Thyroid gland (tissue), 4 donors: ENCODE data around the gene DNASE2. TPM values are rescaled to one million over a fixed set of nuclear protein-coding genes. Genes with fewer than 3 reads are reported as not detected.
"Not testable (repeated sequence)": the region's sequence is repeated elsewhere in the genome, so short reads cannot be mapped to it uniquely, and the experiment has no call there.

Experiments
- DNase-seq, 2 donors: peaks; one replicate each; pipeline ENCODE4 v3.0.0-alpha.2; 2019
- H3K27ac ChIP-seq, 3 donors: fragments of 200-600 bp; sonication (generic); 1 replicate in 2 of 3; 2 replicates in 1 of 3; pipeline ENCODE4 v1.5.1; 2016 to 2019; ENCODE audit warnings: mild to moderate bottlenecking in 1 of 3, moderate library complexity in 1 of 3
- H3K27me3 ChIP-seq: fragments of 200-600 bp; sonication (generic); one replicate; pipeline ENCODE4 v1.5.1; 2019
- H3K36me3 ChIP-seq, 2 donors: fragments of 200-600 bp; sonication (generic); one replicate each; pipeline ENCODE4 v1.5.1; 2016 to 2019
- H3K4me1 ChIP-seq, 2 donors: fragments of 200-600 bp; sonication (generic); one replicate each; pipeline ENCODE4 v1.5.1; 2017 to 2019
- H3K4me3 ChIP-seq, 3 donors: fragments of 200-600 bp; sonication (generic); replicated peaks in 1 of 3; 1 replicate in 2 of 3; 2 replicates in 1 of 3; pipeline ENCODE4 v1.5.1; 2016; ENCODE audit warnings: mild to moderate bottlenecking in 1 of 3
- H3K9me3 ChIP-seq: fragments of 200-600 bp; sonication (generic); one replicate; pipeline ENCODE4 v1.5.1; 2017
- POLR2A ChIP-seq, 2 donors: fragments of 450-650 bp; IDR thresholded peaks; one replicate each; pipeline ENCODE4 v1.6.1; 2017; ENCODE audit warnings: antibody characterized with exemption in 2 of 2, mild to moderate bottlenecking in 2 of 2, moderate library complexity in 1 of 2
- WGBS, 2 donors: methylation state at CpG; one replicate each; pipeline ENCODE4 v1.1.5; 2017; 5-methylcytosine and 5-hydroxymethylcytosine counted together
- intact Hi-C: fragments of 100-400 bp; cut with DNase I; formaldehyde crosslinking; loops from one replicate; pipeline ENCODE4 v1.15.1; 2023
- total RNA-seq, 4 donors: library from RNA; depleted of rRNA; stranded (reverse); fragments of >200 nt; gene quantifications; one replicate each; pipeline ENCODE4 v1.2.3, GENCODE V29; 2016
- TF ChIP-seq, protein P1 (sequence below), 6 experiments: fragments of 200-600 bp in 3 of 6; fragments of 450-650 bp in 3 of 6; sonication (generic) in 3 of 6; IDR thresholded peaks; one replicate each; pipeline ENCODE4 v1.5.1; 2016 to 2019; ENCODE audit warnings: antibody characterized with exemption in 6 of 6, mild to moderate bottlenecking in 2 of 6, inconsistent platforms in 1 of 6, moderate library complexity in 1 of 6

DNASE2 gene
- total RNA-seq, 4 donors from 2014 or later = 35.4 to 67.3 (median 59.1) TPM

DNA sequence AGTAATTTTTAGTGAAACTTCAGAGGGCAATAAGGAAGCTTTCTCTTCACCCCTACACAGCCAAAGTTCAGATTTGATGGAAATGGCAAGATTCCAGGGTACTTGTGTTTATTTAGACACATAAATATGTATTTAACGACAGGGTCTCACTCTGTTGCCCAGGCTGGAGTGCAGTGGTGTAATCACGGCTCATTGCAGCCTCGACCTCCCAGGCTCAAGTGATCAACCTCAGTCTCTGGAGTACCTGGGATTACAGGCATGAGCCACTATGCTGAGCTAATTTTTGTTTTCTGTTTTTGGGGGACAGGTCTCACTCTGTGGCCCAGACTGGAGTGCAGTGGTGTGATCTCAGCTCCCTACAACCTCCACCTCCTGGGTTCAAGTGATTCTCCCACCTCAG lies 39.8 kb upstream of the DNASE2 start:
- intact Hi-C loops = no loop called here
- WGBS, 2 donors = 57 to 68% methylated on average over 3 of the region's 3 CpGs
- Histone ChIP-seq H3K27ac (no peak overlapping the region), H3K9me3 (no peaks in the 10 kb centered on the region), H3K27me3 (no peaks in the 10 kb centered on the region), H3K4me3 (no peak overlapping the region), H3K4me1 (no peaks in the 10 kb centered on the region), H3K36me3 (peaks cover 37 to 39% of the 10 kb centered on the region in 2 donors)
- no peak for TF ChIP-seq POLR2A (IDR thresholded peaks at IDR 0.05)
- TF ChIP-seq, protein P1, sequence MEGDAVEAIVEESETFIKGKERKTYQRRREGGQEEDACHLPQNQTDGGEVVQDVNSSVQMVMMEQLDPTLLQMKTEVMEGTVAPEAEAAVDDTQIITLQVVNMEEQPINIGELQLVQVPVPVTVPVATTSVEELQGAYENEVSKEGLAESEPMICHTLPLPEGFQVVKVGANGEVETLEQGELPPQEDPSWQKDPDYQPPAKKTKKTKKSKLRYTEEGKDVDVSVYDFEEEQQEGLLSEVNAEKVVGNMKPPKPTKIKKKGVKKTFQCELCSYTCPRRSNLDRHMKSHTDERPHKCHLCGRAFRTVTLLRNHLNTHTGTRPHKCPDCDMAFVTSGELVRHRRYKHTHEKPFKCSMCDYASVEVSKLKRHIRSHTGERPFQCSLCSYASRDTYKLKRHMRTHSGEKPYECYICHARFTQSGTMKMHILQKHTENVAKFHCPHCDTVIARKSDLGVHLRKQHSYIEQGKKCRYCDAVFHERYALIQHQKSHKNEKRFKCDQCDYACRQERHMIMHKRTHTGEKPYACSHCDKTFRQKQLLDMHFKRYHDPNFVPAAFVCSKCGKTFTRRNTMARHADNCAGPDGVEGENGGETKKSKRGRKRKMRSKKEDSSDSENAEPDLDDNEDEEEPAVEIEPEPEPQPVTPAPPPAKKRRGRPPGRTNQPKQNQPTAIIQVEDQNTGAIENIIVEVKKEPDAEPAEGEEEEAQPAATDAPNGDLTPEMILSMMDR (IDR thresholded peaks at IDR 0.05) = no peak
- no peak for DNase-seq

DNA sequence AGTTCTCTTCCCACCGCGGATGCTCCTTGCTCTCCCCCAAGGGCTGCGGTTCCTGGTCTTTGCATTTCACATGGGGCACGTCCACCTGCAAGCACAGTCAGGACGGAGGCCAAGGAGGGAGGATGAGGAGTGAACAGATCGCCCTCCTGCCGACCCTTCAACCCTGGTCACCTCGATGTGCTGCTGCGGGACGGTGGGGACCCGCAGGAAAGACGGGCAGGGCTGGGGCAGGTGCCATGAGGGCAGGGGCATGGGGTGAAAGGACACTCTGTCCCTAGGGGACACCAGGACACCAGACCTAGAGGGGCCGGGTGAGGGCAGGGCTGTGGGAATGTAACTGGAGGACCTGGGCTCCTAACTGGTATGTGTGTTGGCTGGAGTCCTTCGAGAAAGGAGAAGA lies 37.0 kb upstream of the DNASE2 start:
- Histone ChIP-seq H3K9me3 (no peaks in the 10 kb centered on the region), H3K27ac (no peak overlapping the region), H3K36me3 (peaks cover 11% of the 10 kb centered on the region in 2 donors), H3K4me3 (no peak overlapping the region), H3K27me3 (no peaks in the 10 kb centered on the region), H3K4me1 (peaks cover 9 to 13% of the 10 kb centered on the region in 2 donors)
- 95 to 96% methylated on average over 14 of the region's 14 CpGs for WGBS, 2 donors
- intact Hi-C loops = no loop called here
- DNase-seq = no peak
- TF ChIP-seq, protein P1 (IDR thresholded peaks at IDR 0.05) = no peak
- TF ChIP-seq POLR2A (IDR thresholded peaks at IDR 0.05) = no peak

- H3K36me3 ChIP-seq, H3K27ac ChIP-seq, H3K27me3 ChIP-seq, DNase-seq, H3K4me3 ChIP-seq, intact Hi-C loops, H3K9me3 ChIP-seq: not testable (repeated sequence)
- WGBS, 2 donors = 90% methylated on average over 4 of the region's 4 CpGs
- H3K4me1 ChIP-seq = peaks cover 22 to 29% of the 10 kb centered on the region in 2 donors
These were observed 34.6 kb upstream of the DNASE2 start for GRCh38 chr19:12915860-12916259.

DNA sequence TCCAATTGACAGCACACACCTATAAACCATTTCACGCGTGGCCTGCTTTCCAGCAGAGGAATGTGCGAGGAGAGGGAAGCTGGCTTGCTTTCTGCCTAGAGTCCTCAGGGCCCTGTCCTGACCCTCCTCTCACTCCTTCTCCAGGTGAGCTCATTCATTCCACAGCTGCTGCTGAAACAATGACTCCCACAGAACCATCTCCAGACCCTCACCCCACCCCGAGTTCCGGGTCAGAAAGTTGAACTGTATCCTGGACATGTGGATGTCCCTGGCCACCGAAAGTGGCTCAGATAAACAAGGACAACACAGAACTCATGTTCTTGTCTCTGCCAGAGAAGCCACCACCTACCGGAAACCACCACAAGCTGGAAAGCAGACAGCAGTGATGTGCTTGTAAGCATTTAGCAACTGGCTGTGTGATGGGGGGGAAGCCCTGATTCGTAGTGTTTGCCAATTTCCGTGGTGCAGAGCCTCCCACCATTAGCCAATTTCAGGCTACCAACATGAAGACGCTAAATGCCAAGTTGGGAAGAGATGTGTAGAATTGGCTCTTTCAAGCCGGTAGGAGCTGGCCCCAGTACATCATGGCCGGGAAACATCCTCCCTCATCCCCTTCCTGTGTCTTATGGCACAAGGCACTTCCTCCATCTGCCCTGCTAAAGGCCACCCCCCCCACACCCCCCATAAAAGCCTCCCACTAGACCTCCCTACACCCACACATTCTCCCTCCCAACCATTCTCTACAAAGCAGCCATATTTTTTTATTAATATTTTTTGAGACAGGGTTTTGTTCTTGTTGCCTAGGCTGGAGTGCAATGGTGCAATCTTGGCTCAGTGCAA lies 32.8 kb upstream of the DNASE2 start:
- intact Hi-C loops = no loop called here
- TF ChIP-seq, protein P1 (IDR thresholded peaks at IDR 0.05) = no peak
- no peak for TF ChIP-seq POLR2A (IDR thresholded peaks at IDR 0.05)
- H3K27ac ChIP-seq = peak overlapping the region; percentile 79 to 86 (median 80)
- no peaks in the 10 kb centered on the region for H3K36me3 ChIP-seq
- H3K4me3 ChIP-seq = no peak overlapping the region
- H3K27me3 ChIP-seq = no peaks in the 10 kb centered on the region
- no peaks in the 10 kb centered on the region for H3K9me3 ChIP-seq
- WGBS, 2 donors = 49 to 57% methylated on average over 11 to 12 of the region's 12 CpGs
- peak; percentile 55 to 67 for DNase-seq
- peaks cover 22 to 29% of the 10 kb centered on the region in 2 donors for H3K4me1 ChIP-seq

DNA sequence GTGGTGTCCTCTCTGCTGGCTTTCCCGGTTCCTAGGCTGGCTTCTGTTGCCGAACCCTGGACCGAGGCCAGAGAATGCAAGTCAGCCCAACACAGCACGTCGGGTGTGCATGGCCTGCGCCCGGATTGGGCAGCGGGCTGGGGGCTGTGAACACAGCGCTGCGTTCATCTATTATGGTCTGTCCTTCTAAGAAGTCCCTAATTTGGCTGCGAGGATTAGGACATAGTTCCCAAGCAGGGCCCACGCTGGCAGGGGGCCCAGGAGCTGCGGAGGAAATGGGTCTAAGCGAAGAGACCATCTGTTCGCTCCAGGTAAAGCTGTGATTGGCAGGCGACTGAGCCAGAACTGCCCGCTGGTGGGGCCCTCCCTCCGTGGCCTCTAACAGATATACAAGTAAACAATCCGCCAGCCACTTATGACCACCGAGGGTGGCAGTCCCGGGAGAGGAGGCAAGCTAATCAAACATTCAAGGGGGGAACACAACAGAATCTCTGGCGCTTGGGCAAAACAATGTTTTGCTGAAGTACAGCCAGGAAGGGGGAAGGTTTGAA lies 31.8 kb upstream of the DNASE2 start:
- H3K9me3 ChIP-seq = no peaks in the 10 kb centered on the region
- intact Hi-C loops = no loop called here
- peak overlapping the region in 1 of 3 donors; percentile 1 for H3K4me3 ChIP-seq
- peak; percentile 89 to 93 for DNase-seq
- TF ChIP-seq, protein P1 (IDR thresholded peaks at IDR 0.05) = no peak
- peak in 1 of 2 donors; percentile 43 for TF ChIP-seq POLR2A (IDR thresholded peaks at IDR 0.05)
- H3K4me1 ChIP-seq = peaks cover 22 to 29% of the 10 kb centered on the region in 2 donors
- no peaks in the 10 kb centered on the region for H3K36me3 ChIP-seq
- 2 to 7% methylated on average over 18 to 19 of the region's 22 CpGs for WGBS, 2 donors
- H3K27me3 ChIP-seq = no peaks in the 10 kb centered on the region
- H3K27ac ChIP-seq = peak overlapping the region; percentile 79 to 86 (median 80)
